Testis (tissue), 3 donors: ENCODE data around the gene ALKBH7. TPM values are rescaled to one million over a fixed set of nuclear protein-coding genes. Genes with fewer than 3 reads are reported as not detected.

Experiments
- DNase-seq: peaks from one replicate; pipeline ENCODE4 v3.0.0-alpha.2; 2019
- H3K27ac ChIP-seq, 2 donors: fragments of 200-600 bp; sonication (generic); one replicate each; pipeline ENCODE4 v1.5.1; 2019
- H3K27me3 ChIP-seq: fragments of 200-600 bp; sonication (generic); one replicate; pipeline ENCODE4 v1.5.1; 2019
- H3K36me3 ChIP-seq: fragments of 200-600 bp; sonication (generic); one replicate; pipeline ENCODE4 v1.5.1; 2017; ENCODE audit warnings: low read depth; ENCODE audit errors: missing control alignments
- H3K4me1 ChIP-seq: fragments of 200-600 bp; sonication (generic); one replicate; pipeline ENCODE4 v1.5.1; 2019
- H3K4me3 ChIP-seq, 2 donors: fragments of 200-600 bp; sonication (generic); one replicate each; pipeline ENCODE4 v1.5.1; 2017 to 2019
- H3K9me3 ChIP-seq: fragments of 200-600 bp; sonication (generic); one replicate; pipeline ENCODE4 v1.5.1; 2017
- CTCF ChIP-seq, 3 experiments: fragments of 450-650 bp in 2 of 3; fragments of 200-600 bp in 1 of 3; sonication (generic) in 1 of 3; IDR thresholded peaks; one replicate each; pipeline ENCODE4 v1.5.1; 2016 to 2019; ENCODE audit warnings: antibody characterized with exemption in 3 of 3, mild to moderate bottlenecking in 2 of 3, moderate library complexity in 1 of 3
- POLR2A ChIP-seq: fragments of 450-650 bp; IDR thresholded peaks from one replicate; pipeline ENCODE4 v1.6.1; 2017; ENCODE audit warnings: antibody characterized with exemption, mild to moderate bottlenecking, moderate library complexity
- WGBS, 2 donors: methylation state at CpG; one replicate each; pipeline ENCODE4 v1.1.5; 2018; 5-methylcytosine and 5-hydroxymethylcytosine counted together
- intact Hi-C: fragments of 100-400 bp; cut with DNase I; formaldehyde crosslinking; loops from one replicate; pipeline ENCODE4 v1.15.1; 2023; ENCODE audit warnings: low total_unique reads
- polyA plus RNA-seq: library from polyadenylated mRNA; stranded (reverse); fragments of 350-450 nt; fragmentation: Illumina TruSeq; extraction: RNeasy Lipid Tissue Mini Kit (QIAGEN cat#74804); gene quantifications from one replicate; pipeline ENCODE4 v1.2.3, GENCODE V29; 2014; ENCODE audit warnings: low read depth, low replicate concordance; ENCODE audit not compliant: insufficient read depth
- total RNA-seq, 2 donors: library from RNA; depleted of rRNA; stranded (reverse); fragments of >200 nt; gene quantifications; one replicate each; pipeline ENCODE4 v1.2.3, GENCODE V29; 2016

Gene ALKBH7
- total and polyA plus RNA-seq, 3 donors from 2014 or later = 243 to 608 (median 524) TPM

- DNase-seq = no peak
- H3K4me3 ChIP-seq = no peak overlapping the region
- TF ChIP-seq CTCF (IDR thresholded peaks at IDR 0.05) (no peak), POLR2A (no peak)
- H3K27ac ChIP-seq = peak overlapping the region in 1 of 2 donors; percentile 67
- 61 to 70% methylated on average over 39 to 42 of the region's 42 CpGs for WGBS, 2 donors
- no peaks in the 10 kb centered on the region for H3K9me3 ChIP-seq
- H3K27me3 ChIP-seq = no peaks in the 10 kb centered on the region
- intact Hi-C loops = no loop called here
- no peaks in the 10 kb centered on the region for H3K36me3 ChIP-seq
- H3K4me1 ChIP-seq = peaks cover 11% of the 10 kb centered on the region
These were observed 41.4 kb downstream of the ALKBH7 start for GRCh38 chr19:6413721-6414643.

- DNase-seq = no peak
- Histone ChIP-seq H3K27ac (no peak overlapping the region), H3K4me1 (peaks cover 11% of the 10 kb centered on the region), H3K4me3 (no peak overlapping the region), H3K36me3 (no peaks in the 10 kb centered on the region), H3K27me3 (no peaks in the 10 kb centered on the region), H3K9me3 (no peaks in the 10 kb centered on the region)
- TF ChIP-seq POLR2A (no peak), CTCF (IDR thresholded peaks at IDR 0.05) (no peak)
- intact Hi-C loops = no loop called here
- 85 to 90% methylated on average over 25 to 47 of the region's 47 CpGs for WGBS, 2 donors
These were observed 42.4 kb downstream of the ALKBH7 start for GRCh38 chr19:6414793-6415590.

GRCh38 chr19:6415591-6416190 lies 43.1 kb downstream of the ALKBH7 start:
- peaks cover 11% of the 10 kb centered on the region for H3K4me1 ChIP-seq
- TF ChIP-seq POLR2A (no peak), CTCF (IDR thresholded peaks at IDR 0.05) (no peak)
- no peaks in the 10 kb centered on the region for H3K36me3 ChIP-seq
- H3K27ac ChIP-seq = no peak overlapping the region
- 95 to 97% methylated on average over 15 to 32 of the region's 32 CpGs for WGBS, 2 donors
- intact Hi-C loops = no loop called here
- H3K9me3 ChIP-seq = no peaks in the 10 kb centered on the region
- no peaks in the 10 kb centered on the region for H3K27me3 ChIP-seq
- no peak for DNase-seq
- no peak overlapping the region for H3K4me3 ChIP-seq

GRCh38 chr19:6416658-6417405 lies 44.2 kb downstream of the ALKBH7 start:
- no peaks in the 10 kb centered on the region for H3K36me3 ChIP-seq
- H3K4me3 ChIP-seq = no peak overlapping the region
- no peaks in the 10 kb centered on the region for H3K9me3 ChIP-seq
- H3K27ac ChIP-seq = no peak overlapping the region
- H3K4me1 ChIP-seq = peaks cover 11% of the 10 kb centered on the region
- H3K27me3 ChIP-seq = no peaks in the 10 kb centered on the region
- WGBS, 2 donors = 90 to 95% methylated on average over 9 to 29 of the region's 29 CpGs
- DNase-seq = no peak
- intact Hi-C loops = no loop called here
- TF ChIP-seq POLR2A (no peak), CTCF (IDR thresholded peaks at IDR 0.05) (no peak)
